ENCODE results near the gene RS1. TPM values are rescaled to one million over a fixed set of nuclear protein-coding genes. Genes with fewer than 3 reads are reported as not detected.

Gene RS1
- total RNA-seq, 4 donors from 2014 or later = not detected

DNA sequence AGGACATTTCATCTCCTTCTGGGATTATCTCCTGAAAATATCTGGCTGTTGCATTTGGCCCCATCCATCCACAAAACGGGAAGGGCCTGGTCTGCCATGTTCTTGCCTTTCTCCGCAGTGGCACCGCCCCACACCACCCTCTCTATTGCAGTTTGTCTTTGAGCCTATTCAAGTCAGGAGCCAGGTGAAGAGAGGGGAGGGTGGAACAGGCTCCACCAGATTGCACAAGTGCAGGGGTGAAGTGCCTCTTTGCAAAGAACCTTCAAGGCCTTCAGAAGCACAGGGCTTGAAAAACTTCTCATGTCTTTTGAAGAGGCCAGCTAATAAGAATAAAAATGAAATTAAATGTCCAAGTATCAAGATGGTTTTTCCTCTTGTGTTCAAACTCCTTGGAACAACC, 28.7 kb downstream of the RS1 start:
- H3K27me3 ChIP-seq = no peaks in the 10 kb centered on the region
- H3K4me1 ChIP-seq = no peaks in the 10 kb centered on the region
- intact Hi-C loops (cut with DNase I) = no loop called here
- TF ChIP-seq, protein P1, sequence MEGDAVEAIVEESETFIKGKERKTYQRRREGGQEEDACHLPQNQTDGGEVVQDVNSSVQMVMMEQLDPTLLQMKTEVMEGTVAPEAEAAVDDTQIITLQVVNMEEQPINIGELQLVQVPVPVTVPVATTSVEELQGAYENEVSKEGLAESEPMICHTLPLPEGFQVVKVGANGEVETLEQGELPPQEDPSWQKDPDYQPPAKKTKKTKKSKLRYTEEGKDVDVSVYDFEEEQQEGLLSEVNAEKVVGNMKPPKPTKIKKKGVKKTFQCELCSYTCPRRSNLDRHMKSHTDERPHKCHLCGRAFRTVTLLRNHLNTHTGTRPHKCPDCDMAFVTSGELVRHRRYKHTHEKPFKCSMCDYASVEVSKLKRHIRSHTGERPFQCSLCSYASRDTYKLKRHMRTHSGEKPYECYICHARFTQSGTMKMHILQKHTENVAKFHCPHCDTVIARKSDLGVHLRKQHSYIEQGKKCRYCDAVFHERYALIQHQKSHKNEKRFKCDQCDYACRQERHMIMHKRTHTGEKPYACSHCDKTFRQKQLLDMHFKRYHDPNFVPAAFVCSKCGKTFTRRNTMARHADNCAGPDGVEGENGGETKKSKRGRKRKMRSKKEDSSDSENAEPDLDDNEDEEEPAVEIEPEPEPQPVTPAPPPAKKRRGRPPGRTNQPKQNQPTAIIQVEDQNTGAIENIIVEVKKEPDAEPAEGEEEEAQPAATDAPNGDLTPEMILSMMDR (IDR thresholded peaks at IDR 0.05) = no peak
- TF ChIP-seq POLR2A (IDR thresholded peaks at IDR 0.05) = no peak
- no peaks in the 10 kb centered on the region for H3K9me3 ChIP-seq
- DNase-seq = no peak
- WGBS, 2 donors = 60% methylated on average over 1 of the region's 3 CpGs; no CpG with 5 or more reads in 1 of the 2 donors
- no peak overlapping the region for H3K4me3 ChIP-seq
- no peaks in the 10 kb centered on the region for H3K36me3 ChIP-seq
- H3K27ac ChIP-seq = no peak overlapping the region

DNA sequence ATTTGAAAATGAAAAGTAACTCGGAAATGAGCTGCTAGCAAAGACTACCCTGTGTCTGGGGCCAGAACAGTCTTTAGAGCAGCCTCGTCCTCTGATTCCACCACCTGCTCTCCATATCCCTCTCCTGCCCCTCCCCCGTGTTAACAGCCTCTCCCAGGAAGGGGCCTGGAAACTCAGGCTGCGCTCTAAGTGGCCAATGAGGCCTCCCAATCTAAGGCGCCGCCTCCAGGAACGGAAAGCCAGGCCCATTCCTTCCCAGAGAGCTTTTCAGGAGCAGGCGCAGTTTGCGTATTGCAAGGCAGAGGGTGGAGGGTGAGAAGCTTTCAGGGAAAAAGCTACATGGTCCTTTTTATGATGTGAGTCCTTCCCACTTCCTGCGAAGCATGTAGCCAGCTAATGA, 31.2 kb downstream of the RS1 start:
- no peak for DNase-seq
- H3K4me1 ChIP-seq = no peaks in the 10 kb centered on the region
- WGBS, 2 donors = 42 to 60% methylated on average over 1 to 2 of the region's 10 CpGs
- TF ChIP-seq, protein P1 (IDR thresholded peaks at IDR 0.05) = no peak
- no peaks in the 10 kb centered on the region for H3K27me3 ChIP-seq
- H3K4me3 ChIP-seq = no peak overlapping the region
- H3K9me3 ChIP-seq = no peaks in the 10 kb centered on the region
- H3K36me3 ChIP-seq = no peaks in the 10 kb centered on the region
- H3K27ac ChIP-seq = no peak overlapping the region
- intact Hi-C loops (cut with DNase I) = no loop called here

DNA sequence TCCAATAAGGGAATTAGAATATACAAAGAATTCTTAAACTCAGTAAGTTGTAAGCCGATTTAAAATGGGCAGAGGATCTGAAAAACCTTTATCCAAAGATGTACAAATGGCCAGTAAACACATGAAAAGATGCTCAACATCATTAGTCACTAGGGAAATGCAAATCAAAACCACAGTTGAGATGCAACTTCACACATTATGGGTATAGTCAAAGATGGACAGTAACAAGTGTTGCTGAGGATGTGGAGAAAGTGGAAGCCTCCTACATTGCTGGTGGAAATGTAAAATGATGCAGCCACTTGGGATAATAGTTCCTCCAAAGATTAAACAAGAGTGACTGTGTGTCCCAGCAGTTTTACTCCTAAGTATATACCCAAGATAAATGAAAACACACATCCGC, 32.6 kb downstream of the RS1 start:
- no peaks in the 10 kb centered on the region for H3K4me1 ChIP-seq
- no peak overlapping the region for H3K4me3 ChIP-seq
- TF ChIP-seq POLR2A (IDR thresholded peaks at IDR 0.05) = no peak
- TF ChIP-seq, protein P1 (IDR thresholded peaks at IDR 0.05) = no peak
- 83 to 94% methylated on average over 2 of the region's 2 CpGs for WGBS, 2 donors
- H3K27ac ChIP-seq = no peak overlapping the region
- intact Hi-C loops (cut with DNase I) = no loop called here
- H3K27me3 ChIP-seq = no peaks in the 10 kb centered on the region
- H3K9me3 ChIP-seq = no peaks in the 10 kb centered on the region
- DNase-seq = no peak
- no peaks in the 10 kb centered on the region for H3K36me3 ChIP-seq

DNA sequence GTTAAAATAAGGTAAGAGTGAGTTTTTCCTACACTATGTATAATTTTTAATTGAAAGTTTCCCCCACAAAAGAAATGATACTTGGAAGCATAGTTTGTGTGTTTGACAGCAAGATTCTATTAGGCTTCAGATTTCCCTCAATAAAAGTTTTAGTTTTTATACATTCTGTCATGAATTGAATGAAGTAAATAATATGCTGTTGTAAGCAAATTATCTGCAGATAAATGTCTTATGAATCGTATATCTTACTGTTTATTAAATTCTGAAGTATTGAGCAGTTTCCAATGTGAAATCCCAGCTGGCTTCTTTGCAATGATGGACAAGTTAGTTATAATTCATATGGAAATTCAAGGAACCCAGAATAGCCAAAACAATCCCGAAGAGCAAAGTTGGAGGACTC, 33.5 kb downstream of the RS1 start:
- Histone ChIP-seq H3K27me3 (no peaks in the 10 kb centered on the region), H3K27ac (no peak overlapping the region), H3K36me3 (no peaks in the 10 kb centered on the region), H3K4me1 (no peaks in the 10 kb centered on the region), H3K4me3 (no peak overlapping the region), H3K9me3 (no peaks in the 10 kb centered on the region)
- TF ChIP-seq, protein P1 (IDR thresholded peaks at IDR 0.05) = no peak
- no peak for TF ChIP-seq POLR2A (IDR thresholded peaks at IDR 0.05)
- 75 to 90% methylated on average over 2 of the region's 2 CpGs for WGBS, 2 donors
- intact Hi-C loops (cut with DNase I) = no loop called here
- no peak for DNase-seq

DNA sequence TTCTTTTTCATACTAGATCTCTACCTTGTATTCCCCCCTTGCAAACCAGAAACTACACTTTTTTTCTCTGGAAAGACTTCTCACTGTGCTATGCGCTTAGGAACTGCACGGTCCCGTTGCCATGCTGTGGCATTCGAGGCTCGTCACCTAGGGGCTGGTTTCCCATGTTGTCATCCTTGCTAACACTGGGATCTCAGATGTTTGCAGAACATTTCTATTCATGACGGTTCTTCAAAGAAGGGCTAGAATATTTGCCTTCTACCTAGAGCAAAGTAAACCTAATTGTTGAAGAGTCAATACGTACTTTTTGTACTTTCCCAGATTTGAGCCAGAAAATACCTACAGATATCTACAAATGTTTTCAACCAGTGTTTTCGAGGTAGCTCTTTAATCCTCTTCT, 41.0 kb downstream of the RS1 start:
- peaks cover 0 to 9% (median 0%) of the 10 kb centered on the region in 3 donors for H3K36me3 ChIP-seq
- H3K9me3 ChIP-seq = no peaks in the 10 kb centered on the region
- TF ChIP-seq, protein P1 (IDR thresholded peaks at IDR 0.05) = no peak
- no peak for TF ChIP-seq POLR2A (IDR thresholded peaks at IDR 0.05)
- H3K4me1 ChIP-seq = no peaks in the 10 kb centered on the region
- intact Hi-C loops (cut with DNase I) = no loop called here
- no peak overlapping the region for H3K27ac ChIP-seq
- H3K4me3 ChIP-seq = no peak overlapping the region
- WGBS, 2 donors = 83 to 87% methylated on average over 8 of the region's 8 CpGs
- H3K27me3 ChIP-seq = no peaks in the 10 kb centered on the region
- no peak for DNase-seq

Data from esophagus squamous epithelium (tissue), 5 donors.